ENCODE measurements around the gene HABP4.

The HABP4 gene

DNA sequence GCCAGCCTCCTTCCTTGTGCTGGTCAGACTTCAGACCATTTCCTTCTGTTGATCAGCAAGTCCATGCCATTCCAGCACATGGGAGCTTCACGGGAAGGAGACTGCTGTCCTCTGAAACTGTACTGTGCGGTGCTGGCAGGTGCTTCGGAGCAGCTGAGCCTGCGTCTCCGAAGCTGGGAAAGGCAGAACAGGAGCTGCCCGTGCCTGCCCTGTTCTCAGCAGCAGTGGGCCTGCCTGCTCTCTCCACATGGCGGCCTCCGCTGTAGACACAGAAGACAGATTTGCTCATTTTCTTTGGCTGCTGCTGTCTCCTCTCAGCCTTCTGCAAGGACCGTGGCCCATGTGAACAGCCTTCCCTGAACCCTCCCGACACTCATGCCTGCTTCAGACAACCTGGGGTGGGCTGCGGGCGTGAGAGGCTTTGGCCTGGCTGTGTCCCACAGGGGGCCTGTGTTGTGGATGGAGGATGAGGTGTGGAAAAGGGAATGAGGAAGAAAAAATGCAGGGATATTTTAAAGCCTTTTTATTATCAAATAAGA lies 43.1 kb downstream of the HABP4 start:
- Histone ChIP-seq H3K4me1 (ENCODE audit: control insufficient read depth, low read depth, low read length) (no peaks in the 10 kb centered on the region), H3K9me3 (ENCODE audit: control insufficient read depth, low read depth, low read length) (no peaks in the 10 kb centered on the region), H3K36me3 (ENCODE audit: control insufficient read depth, low read depth, low read length) (peaks cover 25% of the 10 kb centered on the region), H3K9ac (ENCODE audit: low read length) (no peak overlapping the region), H3K27ac (ENCODE audit: low read length) (no peak overlapping the region), H3K27me3 (ENCODE audit: control insufficient read depth, insufficient read depth, low read length) (no peaks in the 10 kb centered on the region), H3K4me3 (ENCODE audit: low read length) (no peak overlapping the region)

DNA sequence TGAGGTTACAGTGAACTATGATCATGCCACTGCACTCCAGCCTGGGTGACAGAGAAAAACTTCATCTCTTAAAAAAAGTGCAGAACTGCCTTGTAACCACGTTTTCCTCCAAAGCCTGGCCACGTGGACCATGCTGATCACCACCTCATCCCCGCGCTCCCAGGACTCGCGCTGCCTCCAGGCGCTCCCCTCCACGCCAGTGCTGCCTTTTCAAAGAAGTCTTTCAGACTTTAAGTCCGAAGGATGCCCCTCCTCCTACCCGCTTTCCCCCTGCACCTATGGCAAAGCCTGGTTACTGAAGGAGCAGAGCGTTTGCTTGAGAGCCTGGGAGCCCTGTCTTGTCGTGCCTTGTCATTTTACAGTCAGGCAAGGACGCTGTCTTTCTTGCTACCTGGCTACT lies 43.8 kb downstream of the HABP4 start:
- Histone ChIP-seq H3K36me3 (ENCODE audit: control insufficient read depth, low read depth, low read length) (peaks cover 18% of the 10 kb centered on the region), H3K4me1 (ENCODE audit: control insufficient read depth, low read depth, low read length) (no peaks in the 10 kb centered on the region), H3K27me3 (ENCODE audit: control insufficient read depth, insufficient read depth, low read length) (no peaks in the 10 kb centered on the region), H3K27ac (ENCODE audit: low read length) (no peak overlapping the region), H3K9me3 (ENCODE audit: control insufficient read depth, low read depth, low read length) (no peaks in the 10 kb centered on the region), H3K9ac (ENCODE audit: low read length) (no peak overlapping the region), H3K4me3 (ENCODE audit: low read length) (no peak overlapping the region)

DNA sequence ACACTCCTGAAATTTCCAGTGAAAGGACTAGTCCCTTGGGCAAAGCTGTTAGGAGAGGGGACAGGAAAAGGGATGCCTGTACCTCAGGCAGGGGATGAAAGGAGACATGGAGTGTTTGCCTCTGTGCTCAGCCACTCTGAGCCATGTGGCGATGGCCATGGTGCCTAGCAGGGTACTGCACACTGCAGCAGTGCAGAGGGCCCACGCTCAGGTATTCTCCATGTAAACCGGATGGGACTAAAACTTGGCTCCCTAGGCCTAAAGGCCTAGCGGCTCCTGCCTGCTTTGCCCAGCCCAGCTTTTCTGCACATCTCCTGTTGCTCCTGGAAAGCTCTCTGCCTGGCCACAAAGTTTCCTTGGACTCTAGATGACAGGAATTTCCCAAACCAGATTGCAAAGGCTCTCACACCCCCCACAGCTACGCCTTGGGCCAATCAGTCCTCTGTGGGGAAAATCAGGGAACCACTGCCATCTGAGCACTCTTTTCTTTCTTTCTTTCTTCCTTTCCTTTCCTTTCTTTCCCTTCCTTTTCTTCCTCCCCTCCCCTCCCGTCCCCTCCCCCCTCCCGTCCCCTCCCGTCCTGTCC lies 44.3 kb downstream of the HABP4 start:
- Histone ChIP-seq H3K4me3 (ENCODE audit: low read length) (no peak overlapping the region), H3K36me3 (ENCODE audit: control insufficient read depth, low read depth, low read length) (peaks cover 18% of the 10 kb centered on the region), H3K4me1 (ENCODE audit: control insufficient read depth, low read depth, low read length) (no peaks in the 10 kb centered on the region), H3K27ac (ENCODE audit: low read length) (no peak overlapping the region), H3K9ac (ENCODE audit: low read length) (no peak overlapping the region), H3K27me3 (ENCODE audit: control insufficient read depth, insufficient read depth, low read length) (no peaks in the 10 kb centered on the region), H3K9me3 (ENCODE audit: control insufficient read depth, low read depth, low read length) (no peaks in the 10 kb centered on the region)

DNA sequence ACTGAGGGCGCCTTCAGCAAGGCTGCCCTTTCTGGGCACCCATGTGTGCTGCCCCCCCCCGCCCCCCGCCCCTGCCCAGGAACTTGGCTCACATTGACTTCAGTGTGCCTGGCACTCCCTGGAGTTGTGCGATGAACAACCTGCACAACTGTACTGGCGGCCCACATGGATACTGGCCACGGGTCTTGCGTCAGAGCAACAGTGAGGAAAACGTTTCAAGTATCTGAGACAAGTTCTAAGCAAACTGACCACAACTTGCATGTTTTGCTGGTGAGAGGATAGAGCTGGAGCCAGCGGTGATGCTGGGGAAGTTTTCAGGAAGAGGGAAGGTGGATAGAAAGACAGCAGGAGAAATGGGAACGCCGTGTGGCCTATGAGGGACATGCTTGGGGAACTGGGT lies 45.4 kb downstream of the HABP4 start:
- no peak overlapping the region for H3K4me3 ChIP-seq (ENCODE audit: low read length)

DNA sequence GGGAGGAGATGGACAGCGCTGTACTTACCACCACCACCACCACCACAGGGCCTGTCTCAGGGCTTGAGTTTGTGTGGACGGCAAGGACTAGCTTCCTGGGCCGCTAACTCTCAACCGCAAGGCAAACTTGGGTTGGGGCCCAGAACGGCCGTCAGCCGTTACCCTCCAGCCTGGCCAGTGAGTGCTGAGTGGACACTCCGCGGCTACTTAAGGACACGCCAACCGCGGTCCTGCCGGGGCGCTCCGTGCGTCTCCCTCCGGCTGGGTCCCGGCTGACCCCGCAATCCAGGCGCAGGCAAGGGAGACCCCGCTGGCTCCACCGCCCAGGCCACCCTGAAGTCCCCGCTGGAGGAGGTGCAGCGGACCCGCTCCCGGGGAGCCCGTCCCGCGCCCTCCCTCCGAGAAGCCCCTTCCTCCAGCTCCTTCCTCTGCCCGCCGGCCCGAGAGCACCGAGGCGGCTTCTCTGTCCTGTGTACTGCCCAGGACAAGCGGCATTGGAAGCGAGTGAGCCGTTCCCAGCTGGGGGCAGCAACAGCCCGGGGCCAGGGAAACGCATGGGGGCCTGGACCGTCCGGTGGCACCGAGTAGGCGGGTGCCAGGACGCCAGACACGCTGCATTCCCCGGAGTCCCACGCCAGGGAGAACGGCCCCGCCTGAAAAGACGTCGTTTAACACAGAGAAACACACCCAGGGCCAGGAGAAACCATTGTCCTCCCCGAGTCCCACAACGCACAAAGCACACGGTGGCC lies 46.6 kb downstream of the HABP4 start:
- no peak overlapping the region for H3K9ac ChIP-seq (ENCODE audit: low read length)
- no peak overlapping the region for H3K27ac ChIP-seq (ENCODE audit: low read length)
- no peaks in the 10 kb centered on the region for H3K4me1 ChIP-seq (ENCODE audit: control insufficient read depth, low read depth, low read length)
- no peaks in the 10 kb centered on the region for H3K27me3 ChIP-seq (ENCODE audit: control insufficient read depth, insufficient read depth, low read length)
- H3K4me3 ChIP-seq (ENCODE audit: low read length) = no peak overlapping the region
- no peaks in the 10 kb centered on the region for H3K9me3 ChIP-seq (ENCODE audit: control insufficient read depth, low read depth, low read length)
- H3K36me3 ChIP-seq (ENCODE audit: control insufficient read depth, low read depth, low read length) = peaks cover 3% of the 10 kb centered on the region

More for the DNA sequence above, 45.4 kb downstream of the HABP4 start:
- Histone ChIP-seq H3K4me1 (ENCODE audit: control insufficient read depth, low read depth, low read length) (no peaks in the 10 kb centered on the region), H3K27me3 (ENCODE audit: control insufficient read depth, insufficient read depth, low read length) (no peaks in the 10 kb centered on the region), H3K9ac (ENCODE audit: low read length) (no peak overlapping the region), H3K36me3 (ENCODE audit: control insufficient read depth, low read depth, low read length) (peaks cover 13% of the 10 kb centered on the region), H3K27ac (ENCODE audit: low read length) (no peak overlapping the region), H3K9me3 (ENCODE audit: control insufficient read depth, low read depth, low read length) (no peaks in the 10 kb centered on the region)

DNA sequence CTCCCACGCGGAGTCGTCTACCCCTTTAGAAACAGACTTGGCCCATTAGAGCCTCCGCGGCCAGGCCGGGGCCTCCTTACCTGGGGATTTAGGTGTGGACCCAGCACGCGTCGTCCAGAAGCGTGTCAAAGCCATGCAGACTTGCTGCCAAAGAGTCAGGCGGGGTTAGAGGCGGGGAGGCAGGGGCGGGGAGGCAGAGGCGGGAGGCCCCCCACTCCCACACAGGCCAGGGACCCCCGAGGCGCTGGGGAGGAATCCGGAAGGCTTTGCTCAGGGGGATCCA lies 47.1 kb downstream of the HABP4 start:
- H3K9me3 ChIP-seq (ENCODE audit: control insufficient read depth, low read depth, low read length) = no peaks in the 10 kb centered on the region
- H3K4me1 ChIP-seq (ENCODE audit: control insufficient read depth, low read depth, low read length) = no peaks in the 10 kb centered on the region
- H3K27ac ChIP-seq (ENCODE audit: low read length) = no peak overlapping the region
- no peaks in the 10 kb centered on the region for H3K36me3 ChIP-seq (ENCODE audit: control insufficient read depth, low read depth, low read length)
- no peak overlapping the region for H3K4me3 ChIP-seq (ENCODE audit: low read length)
- no peaks in the 10 kb centered on the region for H3K27me3 ChIP-seq (ENCODE audit: control insufficient read depth, insufficient read depth, low read length)
- no peak overlapping the region for H3K9ac ChIP-seq (ENCODE audit: low read length)

DNA sequence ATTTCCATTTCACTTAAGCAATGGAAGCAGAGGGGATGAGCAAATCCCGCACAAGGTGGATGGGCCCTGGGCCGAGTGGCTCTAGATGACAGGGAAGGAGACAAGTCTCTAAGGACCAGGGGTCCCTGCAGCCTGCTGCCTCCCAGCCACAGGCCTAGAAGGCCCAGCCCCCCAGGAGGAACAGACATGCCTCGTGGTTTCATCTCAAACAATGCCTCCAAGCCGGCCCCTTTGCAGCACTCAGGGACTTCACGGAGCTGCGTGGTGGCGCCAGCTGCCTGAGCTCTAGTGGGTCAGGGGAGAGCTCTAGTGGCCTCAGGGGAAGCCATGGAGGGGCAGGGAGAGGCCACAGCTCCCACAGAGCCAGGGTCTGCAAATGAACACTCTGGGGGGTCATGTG lies 48.8 kb downstream of the HABP4 start:
- Histone ChIP-seq H3K9me3 (ENCODE audit: control insufficient read depth, low read depth, low read length) (no peaks in the 10 kb centered on the region), H3K4me1 (ENCODE audit: control insufficient read depth, low read depth, low read length) (peaks cover 11% of the 10 kb centered on the region), H3K27ac (ENCODE audit: low read length) (no peak overlapping the region), H3K9ac (ENCODE audit: low read length) (no peak overlapping the region), H3K27me3 (ENCODE audit: control insufficient read depth, insufficient read depth, low read length) (no peaks in the 10 kb centered on the region), H3K4me3 (ENCODE audit: low read length) (no peak overlapping the region), H3K36me3 (ENCODE audit: control insufficient read depth, low read depth, low read length) (no peaks in the 10 kb centered on the region)

DNA sequence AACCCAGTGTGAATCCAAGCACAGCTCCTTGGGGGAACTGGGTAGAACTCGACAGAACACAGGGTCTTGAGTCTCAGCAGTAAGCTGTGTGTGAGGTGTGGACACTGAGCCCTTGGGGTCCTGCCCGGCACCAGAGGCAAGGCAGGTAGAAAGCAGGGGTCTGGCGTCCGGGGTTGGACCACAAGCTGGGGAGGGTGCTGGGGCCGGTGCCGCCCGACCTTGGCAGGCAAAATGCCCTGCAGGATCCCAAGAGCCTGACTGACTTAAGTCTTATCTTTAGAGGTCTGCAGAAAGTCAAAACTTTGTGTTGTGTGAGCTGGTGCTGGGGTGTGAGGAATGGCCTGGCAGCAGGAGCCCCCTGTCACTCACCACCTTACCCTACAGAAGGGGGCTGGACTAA lies 49.3 kb downstream of the HABP4 start:
- Histone ChIP-seq H3K36me3 (ENCODE audit: control insufficient read depth, low read depth, low read length) (no peaks in the 10 kb centered on the region), H3K27me3 (ENCODE audit: control insufficient read depth, insufficient read depth, low read length) (no peaks in the 10 kb centered on the region), H3K4me3 (ENCODE audit: low read length) (no peak overlapping the region), H3K9ac (ENCODE audit: low read length) (no peak overlapping the region), H3K9me3 (ENCODE audit: control insufficient read depth, low read depth, low read length) (no peaks in the 10 kb centered on the region), H3K4me1 (ENCODE audit: control insufficient read depth, low read depth, low read length) (peaks cover 13% of the 10 kb centered on the region), H3K27ac (ENCODE audit: low read length) (no peak overlapping the region)

DNA sequence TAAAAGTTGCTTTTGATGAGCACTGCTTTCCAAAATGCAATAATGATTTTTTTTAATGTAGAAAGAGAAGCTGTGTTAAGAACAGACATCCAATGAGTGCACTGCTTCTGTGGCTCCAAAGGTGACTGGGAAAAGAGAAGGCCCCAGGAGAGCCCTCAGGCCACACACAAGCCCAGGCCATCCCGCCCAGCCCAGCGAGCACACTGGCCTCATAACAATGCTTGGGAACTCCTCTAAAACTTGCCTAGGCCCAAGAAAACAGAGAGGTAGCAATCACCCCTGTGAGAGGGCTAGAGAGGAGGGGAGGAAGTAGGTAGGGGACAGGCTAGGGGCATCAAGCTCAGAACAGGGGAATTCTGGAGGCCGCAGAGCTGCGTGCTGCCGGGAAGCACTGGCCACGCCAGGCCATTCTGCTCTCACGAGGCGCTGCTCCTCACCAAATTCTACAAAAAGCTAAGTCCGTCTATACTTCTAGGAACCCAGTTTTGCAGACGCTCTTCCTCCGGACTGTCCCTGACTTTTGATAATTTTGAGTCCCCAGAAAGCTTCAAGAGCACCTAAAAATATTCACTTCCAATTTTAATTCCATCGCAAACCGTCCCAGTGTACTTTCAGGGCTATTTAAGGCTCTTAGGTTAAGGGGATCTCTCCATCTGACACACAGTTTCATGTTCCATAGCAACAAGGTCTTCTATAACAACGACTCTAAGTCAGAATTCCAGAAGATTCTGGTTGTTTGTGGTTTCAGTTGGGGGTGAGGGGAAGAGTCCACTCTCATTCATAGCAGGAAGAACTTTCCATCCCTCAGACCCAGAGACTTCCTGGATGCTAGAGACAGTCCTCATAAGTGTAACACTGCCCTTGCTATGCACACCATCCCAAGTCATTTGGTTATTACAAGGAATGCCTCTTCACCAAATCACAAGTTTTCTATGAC lies 51.0 kb downstream of the HABP4 start:
- no peaks in the 10 kb centered on the region for H3K9me3 ChIP-seq (ENCODE audit: control insufficient read depth, low read depth, low read length)
- no peaks in the 10 kb centered on the region for H3K27me3 ChIP-seq (ENCODE audit: control insufficient read depth, insufficient read depth, low read length)
- no peak overlapping the region for H3K4me3 ChIP-seq (ENCODE audit: low read length)
- H3K9ac ChIP-seq (ENCODE audit: low read length) = no peak overlapping the region
- H3K27ac ChIP-seq (ENCODE audit: low read length) = no peak overlapping the region
- H3K4me1 ChIP-seq (ENCODE audit: control insufficient read depth, low read depth, low read length) = peaks cover 13% of the 10 kb centered on the region
- H3K36me3 ChIP-seq (ENCODE audit: control insufficient read depth, low read depth, low read length) = no peaks in the 10 kb centered on the region

DNA sequence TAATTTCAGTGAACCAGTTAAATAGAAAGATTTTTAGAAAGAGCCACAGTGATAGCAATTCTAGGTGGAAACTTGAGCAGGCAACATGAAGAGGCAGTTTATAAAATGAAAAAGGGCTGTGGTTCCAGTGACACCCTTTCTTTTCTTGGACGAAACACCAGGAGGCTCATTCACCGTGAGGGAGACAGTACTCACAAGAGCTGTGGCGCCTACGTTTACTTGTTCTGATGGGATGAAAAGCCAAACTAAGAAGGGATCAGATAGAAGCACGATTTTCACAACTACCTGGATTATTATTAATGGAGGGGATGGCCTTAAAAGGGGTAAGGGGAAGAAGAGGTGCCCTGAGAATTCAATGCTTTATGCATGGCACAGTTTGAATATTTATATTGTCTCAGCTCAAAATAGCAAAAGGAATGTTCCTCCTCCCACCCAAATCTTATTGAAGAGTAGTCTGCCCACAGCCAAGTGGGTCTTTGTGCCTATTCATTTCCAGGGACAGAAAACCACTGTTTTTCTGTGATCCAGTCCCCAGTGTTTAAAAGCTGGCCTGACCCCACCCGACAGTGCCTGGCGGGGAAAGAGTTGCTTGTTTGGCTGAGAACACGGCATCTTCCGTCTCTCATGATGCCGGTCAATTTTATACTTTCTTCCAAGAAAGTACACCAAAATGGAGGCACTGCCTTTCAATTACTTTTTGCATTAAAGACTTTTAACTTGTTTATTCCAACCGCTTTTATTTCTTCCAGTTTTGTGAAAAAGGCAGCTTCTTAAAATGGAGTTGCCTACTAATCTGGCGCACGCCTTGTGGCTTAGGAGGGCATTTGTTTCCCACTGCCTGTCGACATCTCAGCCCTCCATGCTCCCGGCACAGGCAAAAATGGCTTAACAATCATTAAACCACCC lies 51.9 kb downstream of the HABP4 start:
- no peaks in the 10 kb centered on the region for H3K27me3 ChIP-seq (ENCODE audit: control insufficient read depth, insufficient read depth, low read length)
- peaks cover 13% of the 10 kb centered on the region for H3K4me1 ChIP-seq (ENCODE audit: control insufficient read depth, low read depth, low read length)
- no peak overlapping the region for H3K27ac ChIP-seq (ENCODE audit: low read length)
- H3K9me3 ChIP-seq (ENCODE audit: control insufficient read depth, low read depth, low read length) = no peaks in the 10 kb centered on the region
- no peak overlapping the region for H3K9ac ChIP-seq (ENCODE audit: low read length)
- no peaks in the 10 kb centered on the region for H3K36me3 ChIP-seq (ENCODE audit: control insufficient read depth, low read depth, low read length)
- H3K4me3 ChIP-seq (ENCODE audit: low read length) = no peak overlapping the region

All from iPS-18a (cell line).